ENCODE measurements around the gene SIPA1L3. TPM values are rescaled to one million over a fixed set of nuclear protein-coding genes. Genes with fewer than 3 reads are reported as not detected.

SIPA1L3 gene
- total RNA-seq, 2 experiments from 2014 or later = 15.5 to 17.7 TPM

GRCh38 chr19:38099966-38100365, 193.0 kb downstream of the SIPA1L3 start:
- intact Hi-C loops (cut with DNase I, micrococcal nuclease) = loop anchor here in 1 of 2 experiments (5.0 kb wide), 1 partner anchor 198 kb away; no protein-coding TSS in a partner anchor
- no peak for DNase-seq
- no peak for ATAC-seq (ENCODE audit: poor library complexity)
- Mint-ChIP-seq H3K4me1 (ENCODE audit: low read depth) (peaks cover 8% of the 10 kb centered on the region), H3K27ac (no peak overlapping the region), H3K36me3 (ENCODE audit: low read depth) (peaks cover 80% of the 10 kb centered on the region), H3K9me3 (no peaks in the 10 kb centered on the region), H3K4me3 (no peak overlapping the region), H3K27me3 (no peaks in the 10 kb centered on the region)
- Histone ChIP-seq H3K4me3 (ENCODE audit: low read length) (no peak overlapping the region), H3K36me3 (ENCODE audit: insufficient read depth, low read length) (peaks cover 33% of the 10 kb centered on the region), H3K27me3 (ENCODE audit: control insufficient read depth in 1 of 2, insufficient read depth in 2 of 2, low read length in 2 of 2) (no peaks in the 10 kb centered on the region), H3K27ac (ENCODE audit: low read depth in 1 of 2, low read length in 2 of 2) (no peak overlapping the region), H3K4me1 (ENCODE audit: insufficient read depth, low read length) (no peaks in the 10 kb centered on the region), H3K9me3 (ENCODE audit: control insufficient read depth in 1 of 2, insufficient read depth in 1 of 2, low read length in 2 of 2) (peaks cover 0 to 11% of the 10 kb centered on the region in 2 experiments)
- ChIA-PET POLR2A (no interaction called here), CTCF (no interaction called here)
- TF ChIP-seq, protein P1, sequence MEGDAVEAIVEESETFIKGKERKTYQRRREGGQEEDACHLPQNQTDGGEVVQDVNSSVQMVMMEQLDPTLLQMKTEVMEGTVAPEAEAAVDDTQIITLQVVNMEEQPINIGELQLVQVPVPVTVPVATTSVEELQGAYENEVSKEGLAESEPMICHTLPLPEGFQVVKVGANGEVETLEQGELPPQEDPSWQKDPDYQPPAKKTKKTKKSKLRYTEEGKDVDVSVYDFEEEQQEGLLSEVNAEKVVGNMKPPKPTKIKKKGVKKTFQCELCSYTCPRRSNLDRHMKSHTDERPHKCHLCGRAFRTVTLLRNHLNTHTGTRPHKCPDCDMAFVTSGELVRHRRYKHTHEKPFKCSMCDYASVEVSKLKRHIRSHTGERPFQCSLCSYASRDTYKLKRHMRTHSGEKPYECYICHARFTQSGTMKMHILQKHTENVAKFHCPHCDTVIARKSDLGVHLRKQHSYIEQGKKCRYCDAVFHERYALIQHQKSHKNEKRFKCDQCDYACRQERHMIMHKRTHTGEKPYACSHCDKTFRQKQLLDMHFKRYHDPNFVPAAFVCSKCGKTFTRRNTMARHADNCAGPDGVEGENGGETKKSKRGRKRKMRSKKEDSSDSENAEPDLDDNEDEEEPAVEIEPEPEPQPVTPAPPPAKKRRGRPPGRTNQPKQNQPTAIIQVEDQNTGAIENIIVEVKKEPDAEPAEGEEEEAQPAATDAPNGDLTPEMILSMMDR (IDR thresholded peaks at IDR 0.05) = no peak

- no peak for DNase-seq
- Mint-ChIP-seq H3K4me1 (ENCODE audit: low read depth) (peaks cover 4% of the 10 kb centered on the region), H3K27ac (no peak overlapping the region), H3K36me3 (ENCODE audit: low read depth) (peaks cover 79% of the 10 kb centered on the region), H3K9me3 (no peaks in the 10 kb centered on the region), H3K27me3 (no peaks in the 10 kb centered on the region), H3K4me3 (no peak overlapping the region)
- intact Hi-C loops (cut with DNase I, micrococcal nuclease) = no loop called here
- ChIA-PET POLR2A (no interaction called here), CTCF (no interaction called here)
- Histone ChIP-seq H3K4me1 (ENCODE audit: insufficient read depth, low read length) (no peaks in the 10 kb centered on the region), H3K27me3 (ENCODE audit: control insufficient read depth in 1 of 2, insufficient read depth in 2 of 2, low read length in 2 of 2) (no peaks in the 10 kb centered on the region), H3K9me3 (ENCODE audit: control insufficient read depth in 1 of 2, insufficient read depth in 1 of 2, low read length in 2 of 2) (peaks cover 0 to 11% of the 10 kb centered on the region in 2 experiments), H3K4me3 (ENCODE audit: low read length) (no peak overlapping the region), H3K27ac (ENCODE audit: low read depth in 1 of 2, low read length in 2 of 2) (no peak overlapping the region), H3K36me3 (ENCODE audit: insufficient read depth, low read length) (peaks cover 34% of the 10 kb centered on the region)
- no peak for ATAC-seq (ENCODE audit: poor library complexity)
- TF ChIP-seq, protein P1 (IDR thresholded peaks at IDR 0.05) = no peak
Measured at GRCh38 chr19:38100589-38100988, 193.6 kb downstream of the SIPA1L3 start.

GRCh38 chr19:38101723-38102122, 194.7 kb downstream of the SIPA1L3 start:
- intact Hi-C loops (cut with DNase I, micrococcal nuclease) = no loop called here
- H3K27ac ChIP-seq (ENCODE audit: low read depth in 1 of 2, low read length in 2 of 2) = no peak overlapping the region

More at GRCh38 chr19:38101723-38102122, 194.7 kb downstream of the SIPA1L3 start:
- H3K4me3 Mint-ChIP-seq = no peak overlapping the region
- peaks cover 41% of the 10 kb centered on the region for H3K36me3 ChIP-seq (ENCODE audit: insufficient read depth, low read length)
- ChIA-PET POLR2A (no interaction called here), CTCF (no interaction called here)
- DNase-seq (no peak), ATAC-seq (ENCODE audit: poor library complexity) (no peak)
- no peak overlapping the region for H3K4me3 ChIP-seq (ENCODE audit: low read length)
- H3K27ac Mint-ChIP-seq = no peak overlapping the region
- H3K4me1 ChIP-seq (ENCODE audit: insufficient read depth, low read length) = no peaks in the 10 kb centered on the region
- H3K9me3 Mint-ChIP-seq = no peaks in the 10 kb centered on the region
- peaks cover 82% of the 10 kb centered on the region for H3K36me3 Mint-ChIP-seq (ENCODE audit: low read depth)
- no peaks in the 10 kb centered on the region for H3K27me3 Mint-ChIP-seq
- H3K27me3 ChIP-seq (ENCODE audit: control insufficient read depth in 1 of 2, insufficient read depth in 2 of 2, low read length in 2 of 2) = no peaks in the 10 kb centered on the region
- TF ChIP-seq, protein P1 (IDR thresholded peaks at IDR 0.05) = no peak
- no peaks in the 10 kb centered on the region for H3K4me1 Mint-ChIP-seq (ENCODE audit: low read depth)
- peaks cover 0 to 11% of the 10 kb centered on the region in 2 experiments for H3K9me3 ChIP-seq (ENCODE audit: control insufficient read depth in 1 of 2, insufficient read depth in 1 of 2, low read length in 2 of 2)
